ENCODE data around the gene LIN9. TPM values are rescaled to one million over a fixed set of nuclear protein-coding genes. Genes with fewer than 3 reads are reported as not detected.

The LIN9 gene
- polyA plus RNA-seq, 2 donors, result 2.0 to 2.1 TPM

GRCh38 chr1:226223157-226223785 is 85.7 kb downstream of the LIN9 start, which contains the start of gene MIXL1:
TSS of gene MIXL1 (plus strand) at chr1:226223664. CDS start at chr1:226223682, 18 bp downstream.
- Histone ChIP-seq H3K4me3 (ENCODE audit: low read depth in 1 of 2, low read length in 2 of 2) (peak within 1 kb of the TSS; percentile 45 to 52), H3K27me3 (ENCODE audit: control insufficient read depth in 1 of 2, insufficient read depth in 2 of 2, low read length in 2 of 2) (peaks cover 0 to 3% of the 10 kb centered on the region in 2 donors), H3K9me3 (ENCODE audit: control insufficient read depth in 2 of 2, insufficient read depth in 1 of 2, low read depth in 1 of 2, low read length in 1 of 2) (no peaks in the 10 kb centered on the region), H3K36me3 (ENCODE audit: control insufficient read depth in 2 of 2, insufficient read depth in 2 of 2, low read length in 1 of 2) (no peaks in the 10 kb centered on the region), H3K27ac (ENCODE audit: low read depth in 2 of 2, low read length in 1 of 2) (no peak within 1 kb of the TSS), H3K4me1 (ENCODE audit: control insufficient read depth in 2 of 2, insufficient read depth in 2 of 2, low read length in 1 of 2) (peaks cover 3 to 8% of the 10 kb centered on the region in 2 donors)
- 6 to 13% methylated on average over 32 to 62 of the region's 62 CpGs for WGBS, 2 donors

- H3K4me1 ChIP-seq (ENCODE audit: control insufficient read depth in 2 of 2, insufficient read depth in 2 of 2, low read length in 1 of 2), result peaks cover 3 to 8% of the 10 kb centered on the region in 2 donors
- no peaks in the 10 kb centered on the region for H3K9me3 ChIP-seq (ENCODE audit: control insufficient read depth in 2 of 2, insufficient read depth in 1 of 2, low read depth in 1 of 2, low read length in 1 of 2)
- H3K36me3 ChIP-seq (ENCODE audit: control insufficient read depth in 2 of 2, insufficient read depth in 2 of 2, low read length in 1 of 2), result no peaks in the 10 kb centered on the region
- WGBS, 2 donors, result 92 to 93% methylated on average over 10 of the region's 10 CpGs
- H3K4me3 ChIP-seq (ENCODE audit: low read depth in 1 of 2, low read length in 2 of 2), result no peak overlapping the region
- no peak overlapping the region for H3K27ac ChIP-seq (ENCODE audit: low read depth in 2 of 2, low read length in 1 of 2)
- H3K27me3 ChIP-seq (ENCODE audit: control insufficient read depth in 1 of 2, insufficient read depth in 2 of 2, low read length in 2 of 2), result peaks cover 0 to 3% of the 10 kb centered on the region in 2 donors
Observed at GRCh38 chr1:226222686-226223085, 86.3 kb downstream of the LIN9 start.

- H3K4me3 ChIP-seq (ENCODE audit: low read depth in 1 of 2, low read length in 2 of 2), result no peak overlapping the region
- peaks cover 3 to 8% of the 10 kb centered on the region in 2 donors for H3K4me1 ChIP-seq (ENCODE audit: control insufficient read depth in 2 of 2, insufficient read depth in 2 of 2, low read length in 1 of 2)
- no peaks in the 10 kb centered on the region for H3K9me3 ChIP-seq (ENCODE audit: control insufficient read depth in 2 of 2, insufficient read depth in 1 of 2, low read depth in 1 of 2, low read length in 1 of 2)
- H3K36me3 ChIP-seq (ENCODE audit: control insufficient read depth in 2 of 2, insufficient read depth in 2 of 2, low read length in 1 of 2), result no peaks in the 10 kb centered on the region
- WGBS, 2 donors, result 58 to 63% methylated on average over 11 of the region's 11 CpGs
- H3K27me3 ChIP-seq (ENCODE audit: control insufficient read depth in 1 of 2, insufficient read depth in 2 of 2, low read length in 2 of 2), result peaks cover 0 to 3% of the 10 kb centered on the region in 2 donors
- no peak overlapping the region for H3K27ac ChIP-seq (ENCODE audit: low read depth in 2 of 2, low read length in 1 of 2)
Observed at GRCh38 chr1:226220473-226221189, 88.3 kb downstream of the LIN9 start.

GRCh38 chr1:226217273-226217672 is 91.7 kb downstream of the LIN9 start:
- H3K4me3 ChIP-seq (ENCODE audit: low read depth in 1 of 2, low read length in 2 of 2), result no peak overlapping the region
- peaks cover 0 to 2% of the 10 kb centered on the region in 2 donors for H3K4me1 ChIP-seq (ENCODE audit: control insufficient read depth in 2 of 2, insufficient read depth in 2 of 2, low read length in 1 of 2)
- 71 to 79% methylated on average over 10 of the region's 10 CpGs for WGBS, 2 donors
- no peak overlapping the region for H3K27ac ChIP-seq (ENCODE audit: low read depth in 2 of 2, low read length in 1 of 2)
- no peaks in the 10 kb centered on the region for H3K27me3 ChIP-seq (ENCODE audit: control insufficient read depth in 1 of 2, insufficient read depth in 2 of 2, low read length in 2 of 2)
- no peaks in the 10 kb centered on the region for H3K9me3 ChIP-seq (ENCODE audit: control insufficient read depth in 2 of 2, insufficient read depth in 1 of 2, low read depth in 1 of 2, low read length in 1 of 2)
- no peaks in the 10 kb centered on the region for H3K36me3 ChIP-seq (ENCODE audit: control insufficient read depth in 2 of 2, insufficient read depth in 2 of 2, low read length in 1 of 2)

GRCh38 chr1:226216056-226216455 is 92.9 kb downstream of the LIN9 start:
- H3K9me3 ChIP-seq (ENCODE audit: control insufficient read depth in 2 of 2, insufficient read depth in 1 of 2, low read depth in 1 of 2, low read length in 1 of 2), result no peaks in the 10 kb centered on the region
- WGBS, 2 donors, result 60 to 64% methylated on average over 5 of the region's 5 CpGs
- no peaks in the 10 kb centered on the region for H3K36me3 ChIP-seq (ENCODE audit: control insufficient read depth in 2 of 2, insufficient read depth in 2 of 2, low read length in 1 of 2)
- no peak overlapping the region for H3K4me3 ChIP-seq (ENCODE audit: low read depth in 1 of 2, low read length in 2 of 2)
- H3K27me3 ChIP-seq (ENCODE audit: control insufficient read depth in 1 of 2, insufficient read depth in 2 of 2, low read length in 2 of 2), result no peaks in the 10 kb centered on the region
- no peak overlapping the region for H3K27ac ChIP-seq (ENCODE audit: low read depth in 2 of 2, low read length in 1 of 2)
- peaks cover 0 to 2% of the 10 kb centered on the region in 2 donors for H3K4me1 ChIP-seq (ENCODE audit: control insufficient read depth in 2 of 2, insufficient read depth in 2 of 2, low read length in 1 of 2)

GRCh38 chr1:226215239-226215638 is 93.7 kb downstream of the LIN9 start:
- H3K27me3 ChIP-seq (ENCODE audit: control insufficient read depth in 1 of 2, insufficient read depth in 2 of 2, low read length in 2 of 2), result no peaks in the 10 kb centered on the region
- H3K9me3 ChIP-seq (ENCODE audit: control insufficient read depth in 2 of 2, insufficient read depth in 1 of 2, low read depth in 1 of 2, low read length in 1 of 2), result peaks cover 0 to 8% of the 10 kb centered on the region in 2 donors
- H3K36me3 ChIP-seq (ENCODE audit: control insufficient read depth in 2 of 2, insufficient read depth in 2 of 2, low read length in 1 of 2), result peaks cover 0 to 8% of the 10 kb centered on the region in 2 donors
- no peak overlapping the region for H3K27ac ChIP-seq (ENCODE audit: low read depth in 2 of 2, low read length in 1 of 2)
- peaks cover 2 to 8% of the 10 kb centered on the region in 2 donors for H3K4me1 ChIP-seq (ENCODE audit: control insufficient read depth in 2 of 2, insufficient read depth in 2 of 2, low read length in 1 of 2)
- WGBS, 2 donors, result 70 to 72% methylated on average over 5 of the region's 5 CpGs
- H3K4me3 ChIP-seq (ENCODE audit: low read depth in 1 of 2, low read length in 2 of 2), result no peak overlapping the region

- no peak overlapping the region for H3K4me3 ChIP-seq (ENCODE audit: low read depth in 1 of 2, low read length in 2 of 2)
- peaks cover 0 to 9% of the 10 kb centered on the region in 2 donors for H3K36me3 ChIP-seq (ENCODE audit: control insufficient read depth in 2 of 2, insufficient read depth in 2 of 2, low read length in 1 of 2)
- H3K27me3 ChIP-seq (ENCODE audit: control insufficient read depth in 1 of 2, insufficient read depth in 2 of 2, low read length in 2 of 2), result no peaks in the 10 kb centered on the region
- peaks cover 0 to 9% of the 10 kb centered on the region in 2 donors for H3K9me3 ChIP-seq (ENCODE audit: control insufficient read depth in 2 of 2, insufficient read depth in 1 of 2, low read depth in 1 of 2, low read length in 1 of 2)
- peaks cover 2 to 9% of the 10 kb centered on the region in 2 donors for H3K4me1 ChIP-seq (ENCODE audit: control insufficient read depth in 2 of 2, insufficient read depth in 2 of 2, low read length in 1 of 2)
- 87 to 90% methylated on average over 8 of the region's 8 CpGs for WGBS, 2 donors
- H3K27ac ChIP-seq (ENCODE audit: low read depth in 2 of 2, low read length in 1 of 2), result no peak overlapping the region
Observed at GRCh38 chr1:226212545-226212944, 96.4 kb downstream of the LIN9 start.

- peak overlapping the region in 1 of 2 donors; percentile 99 for H3K4me3 ChIP-seq (ENCODE audit: low read depth in 1 of 2, low read length in 2 of 2)
- H3K27me3 ChIP-seq (ENCODE audit: control insufficient read depth in 1 of 2, insufficient read depth in 2 of 2, low read length in 2 of 2), result no peaks in the 10 kb centered on the region
- peaks cover 0 to 9% of the 10 kb centered on the region in 2 donors for H3K9me3 ChIP-seq (ENCODE audit: control insufficient read depth in 2 of 2, insufficient read depth in 1 of 2, low read depth in 1 of 2, low read length in 1 of 2)
- no peak overlapping the region for H3K27ac ChIP-seq (ENCODE audit: low read depth in 2 of 2, low read length in 1 of 2)
- 65 to 71% methylated on average over 5 of the region's 5 CpGs for WGBS, 2 donors
- peaks cover 0 to 9% of the 10 kb centered on the region in 2 donors for H3K36me3 ChIP-seq (ENCODE audit: control insufficient read depth in 2 of 2, insufficient read depth in 2 of 2, low read length in 1 of 2)
- H3K4me1 ChIP-seq (ENCODE audit: control insufficient read depth in 2 of 2, insufficient read depth in 2 of 2, low read length in 1 of 2), result peaks cover 2 to 9% of the 10 kb centered on the region in 2 donors
Observed at GRCh38 chr1:226211181-226211821, 97.7 kb downstream of the LIN9 start.

GRCh38 chr1:226210571-226211176 is 98.3 kb downstream of the LIN9 start:
- Histone ChIP-seq H3K9me3 (ENCODE audit: control insufficient read depth in 2 of 2, insufficient read depth in 1 of 2, low read depth in 1 of 2, low read length in 1 of 2) (peaks cover 0 to 9% of the 10 kb centered on the region in 2 donors), H3K36me3 (ENCODE audit: control insufficient read depth in 2 of 2, insufficient read depth in 2 of 2, low read length in 1 of 2) (peaks cover 0 to 9% of the 10 kb centered on the region in 2 donors), H3K27me3 (ENCODE audit: control insufficient read depth in 1 of 2, insufficient read depth in 2 of 2, low read length in 2 of 2) (no peaks in the 10 kb centered on the region), H3K4me1 (ENCODE audit: control insufficient read depth in 2 of 2, insufficient read depth in 2 of 2, low read length in 1 of 2) (peaks cover 2 to 9% of the 10 kb centered on the region in 2 donors), H3K27ac (ENCODE audit: low read depth in 2 of 2, low read length in 1 of 2) (no peak overlapping the region), H3K4me3 (ENCODE audit: low read depth in 1 of 2, low read length in 2 of 2) (peak overlapping the region in 1 of 2 donors; percentile 99)
- whole genome bisulfite sequencing, 2 donors, result 79 to 80% methylated on average over 7 of the region's 7 CpGs

Data from esophagus (tissue), 2 donors.